ENCODE measurements around the gene BTBD9.

DNA sequence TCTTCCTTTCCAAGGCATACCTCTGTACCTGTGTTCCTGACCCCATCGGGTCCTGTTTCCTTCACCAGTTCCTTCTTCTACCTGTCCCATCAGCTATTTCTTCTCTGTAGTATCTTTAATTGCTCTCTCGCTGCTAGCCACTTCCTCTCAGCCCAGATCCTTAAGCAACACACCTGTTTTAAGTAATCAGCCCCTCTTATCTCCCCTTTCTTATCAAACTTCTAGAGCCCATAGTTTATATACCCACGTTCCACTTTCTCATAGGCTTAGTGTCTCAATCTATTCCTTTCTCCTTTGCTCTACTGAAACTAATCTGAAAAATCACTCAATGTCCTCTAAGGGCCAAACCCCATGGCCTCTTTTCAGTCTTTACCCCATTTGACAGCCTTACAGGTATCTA, 239.6 kb downstream of the BTBD9 start:
- TF ChIP-seq, protein P1, sequence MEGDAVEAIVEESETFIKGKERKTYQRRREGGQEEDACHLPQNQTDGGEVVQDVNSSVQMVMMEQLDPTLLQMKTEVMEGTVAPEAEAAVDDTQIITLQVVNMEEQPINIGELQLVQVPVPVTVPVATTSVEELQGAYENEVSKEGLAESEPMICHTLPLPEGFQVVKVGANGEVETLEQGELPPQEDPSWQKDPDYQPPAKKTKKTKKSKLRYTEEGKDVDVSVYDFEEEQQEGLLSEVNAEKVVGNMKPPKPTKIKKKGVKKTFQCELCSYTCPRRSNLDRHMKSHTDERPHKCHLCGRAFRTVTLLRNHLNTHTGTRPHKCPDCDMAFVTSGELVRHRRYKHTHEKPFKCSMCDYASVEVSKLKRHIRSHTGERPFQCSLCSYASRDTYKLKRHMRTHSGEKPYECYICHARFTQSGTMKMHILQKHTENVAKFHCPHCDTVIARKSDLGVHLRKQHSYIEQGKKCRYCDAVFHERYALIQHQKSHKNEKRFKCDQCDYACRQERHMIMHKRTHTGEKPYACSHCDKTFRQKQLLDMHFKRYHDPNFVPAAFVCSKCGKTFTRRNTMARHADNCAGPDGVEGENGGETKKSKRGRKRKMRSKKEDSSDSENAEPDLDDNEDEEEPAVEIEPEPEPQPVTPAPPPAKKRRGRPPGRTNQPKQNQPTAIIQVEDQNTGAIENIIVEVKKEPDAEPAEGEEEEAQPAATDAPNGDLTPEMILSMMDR (IDR thresholded peaks at IDR 0.05; ENCODE audit: low read depth, low read length, poor library complexity, severe bottlenecking): no peak
- TF ChIP-seq EZH2phosphoT487 (IDR thresholded peaks at IDR 0.05; ENCODE audit: borderline replicate concordance, low read length): no peak

All from DOHH2 (cell line).